Esophagus muscularis mucosa (tissue), 4 donors: ENCODE results near the gene MAPK4. TPM values are rescaled to one million over a fixed set of nuclear protein-coding genes. Genes with fewer than 3 reads are reported as not detected.
"Not testable (repeated sequence)": the region's sequence is repeated elsewhere in the genome, so short reads cannot be mapped to it uniquely, and the experiment has no call there.

ENCODE experiments used
- DNase-seq: peaks from one replicate; pipeline ENCODE4 v3.0.0-alpha.2; 2017; ENCODE audit errors: extremely low spot score
- H3K27ac ChIP-seq, 4 donors: fragments of 200-600 bp; sonication (generic); replicated peaks in 1 of 4; 1 replicate in 3 of 4; 2 replicates in 1 of 4; pipeline ENCODE4 v1.5.1; 2016 to 2019; ENCODE audit warnings: mild to moderate bottlenecking in 1 of 4
- H3K27me3 ChIP-seq, 4 donors: fragments of 200-600 bp; sonication (generic); one replicate each; pipeline versions ENCODE4 v1.5.1 to v1.6.0; 2016 to 2019
- H3K36me3 ChIP-seq, 4 donors: fragments of 200-600 bp; sonication (generic); one replicate each; pipeline ENCODE4 v1.5.1; 2016 to 2019
- H3K4me1 ChIP-seq, 4 donors: fragments of 200-600 bp; sonication (generic); one replicate each; pipeline ENCODE4 v1.5.1; 2016 to 2019
- H3K4me3 ChIP-seq, 4 donors: fragments of 200-600 bp; sonication (generic); 1 replicate in 2 of 4; 2 replicates in 2 of 4; pipeline ENCODE4 v1.5.1; 2016 to 2019; ENCODE audit warnings: mild to moderate bottlenecking in 4 of 4, moderate library complexity in 1 of 4
- H3K9me3 ChIP-seq, 4 donors: fragments of 200-600 bp; sonication (generic); 1 replicate in 3 of 4; 2 replicates in 1 of 4; pipeline ENCODE4 v1.5.1; 2016 to 2019
- CTCF ChIP-seq, 3 experiments: fragments of 200-600 bp in 2 of 3; fragments of 450-650 bp in 1 of 3; sonication (generic) in 2 of 3; IDR thresholded peaks; one replicate each; pipeline ENCODE4 v1.5.1; 2017 to 2019; ENCODE audit warnings: antibody characterized with exemption in 3 of 3, mild to moderate bottlenecking in 2 of 3, moderate library complexity in 1 of 3
- EP300 ChIP-seq: sonication (generic); formaldehyde crosslinking; IDR thresholded peaks from one replicate; pipeline ENCODE4 v1.6.1; 2017; ENCODE audit warnings: antibody characterized with exemption
- POLR2A ChIP-seq: fragments of 450-650 bp; IDR thresholded peaks from one replicate; pipeline ENCODE4 v1.6.1; 2017; ENCODE audit warnings: antibody characterized with exemption, moderate library complexity, mild to moderate bottlenecking, low read depth
- POLR2AphosphoS5 ChIP-seq, 2 donors: sonication (generic); formaldehyde crosslinking; IDR thresholded peaks; one replicate each; pipeline ENCODE4 v1.6.1; 2017; ENCODE audit warnings: antibody characterized with exemption in 2 of 2
- WGBS: methylation state at CpG from one replicate; pipeline ENCODE4 v1.1.5; 2018; 5-methylcytosine and 5-hydroxymethylcytosine counted together
- intact Hi-C: fragments of 100-400 bp; cut with DNase I; formaldehyde crosslinking; loops from one replicate; pipeline ENCODE4 v1.15.1; 2023
- total RNA-seq, 4 donors: library from RNA; depleted of rRNA; stranded (reverse); fragments of >200 nt; gene quantifications; one replicate each; pipeline versions ENCODE4 v1.1.0 to v1.2.1, GENCODE V29; 2016

The MAPK4 gene
- total RNA-seq, result 10 to 100 TPM in 2 of 4 donors, 1 to 10 TPM in 2; 6.2 to 14.5 (median 9.6) TPM

- Histone ChIP-seq H3K9me3 (peaks cover 0 to 14% (median 10%) of the 10 kb centered on the region in 4 donors), H3K4me3 (peak within 1 kb of the TSS; percentile 67 to 82 (median 74)), H3K27me3 (peaks cover 0 to 24% (median 0%) of the 10 kb centered on the region in 4 donors), H3K27ac (peak within 1 kb of the TSS; percentile 80 to 87 (median 84)), H3K36me3 (no peaks in the 10 kb centered on the region), H3K4me1 (peaks cover 9 to 36% (median 31%) of the 10 kb centered on the region in 4 donors)
- WGBS, result 0% methylated on average over 2 of the region's 109 CpGs
- no peak for DNase-seq
- TF ChIP-seq EP300 (no peak), CTCF (IDR thresholded peaks at IDR 0.05) (no peak), POLR2AphosphoS5 (IDR thresholded peaks at IDR 0.05) (no peak), POLR2A (no peak)
- intact Hi-C loops, result loop anchor here (5.0 kb wide), 2 partner anchors 102 to 222 kb away; no protein-coding TSS in a partner anchor
Observed at GRCh38 chr18:50559752-50560680, at the start of gene MAPK4. Gene MAPK4, plus strand, starts transcription at chr18:50560087. Its CDS starts 103,872 bp downstream, at chr18:50663959.

- H3K4me3 ChIP-seq, H3K9me3 ChIP-seq, intact Hi-C loops, H3K36me3 ChIP-seq, H3K27me3 ChIP-seq, DNase-seq, H3K27ac ChIP-seq, H3K4me1 ChIP-seq: not testable (repeated sequence)
- 76% methylated on average over 5 of the region's 5 CpGs for WGBS
Observed at GRCh38 chr18:50517277-50517676, 42.6 kb upstream of the MAPK4 start.

GRCh38 chr18:50518787-50519546 is 40.9 kb upstream of the MAPK4 start:
- Histone ChIP-seq H3K4me1 (no peaks in the 10 kb centered on the region), H3K4me3 (no peak overlapping the region), H3K36me3 (no peaks in the 10 kb centered on the region), H3K9me3 (no peaks in the 10 kb centered on the region), H3K27me3 (no peaks in the 10 kb centered on the region), H3K27ac (no peak overlapping the region)
- no peak for DNase-seq
- 89% methylated on average over 4 of the region's 4 CpGs for WGBS
- intact Hi-C loops, result no loop called here
- TF ChIP-seq EP300 (no peak), CTCF (IDR thresholded peaks at IDR 0.05) (no peak), POLR2A (no peak), POLR2AphosphoS5 (IDR thresholded peaks at IDR 0.05) (no peak)

- no peaks in the 10 kb centered on the region for H3K4me1 ChIP-seq
- no peak for TF ChIP-seq CTCF (IDR thresholded peaks at IDR 0.05)
- H3K36me3 ChIP-seq, result no peaks in the 10 kb centered on the region
- 87% methylated on average over 6 of the region's 6 CpGs for WGBS
- intact Hi-C loops, result no loop called here
- H3K27ac ChIP-seq, result no peak overlapping the region
- no peak for DNase-seq
- H3K27me3 ChIP-seq, result peaks cover 0 to 6% (median 0%) of the 10 kb centered on the region in 4 donors
- H3K9me3 ChIP-seq, result no peaks in the 10 kb centered on the region
- H3K4me3 ChIP-seq, result no peak overlapping the region
Observed at GRCh38 chr18:50523165-50523564, 36.7 kb upstream of the MAPK4 start.

GRCh38 chr18:50527636-50528307 is 32.1 kb upstream of the MAPK4 start:
- intact Hi-C loops, result no loop called here
- no peaks in the 10 kb centered on the region for H3K36me3 ChIP-seq
- no peak overlapping the region for H3K27ac ChIP-seq
- peaks cover 0 to 5% (median 3%) of the 10 kb centered on the region in 4 donors for H3K9me3 ChIP-seq
- H3K27me3 ChIP-seq, result peaks cover 0 to 13% (median 0%) of the 10 kb centered on the region in 4 donors
- no peak overlapping the region for H3K4me3 ChIP-seq
- no peak for DNase-seq
- 84% methylated on average over 3 of the region's 3 CpGs for WGBS
- no peaks in the 10 kb centered on the region for H3K4me1 ChIP-seq
- no peak for TF ChIP-seq EP300
- TF ChIP-seq POLR2AphosphoS5 (IDR thresholded peaks at IDR 0.05), result no peak
- no peak for TF ChIP-seq POLR2A
- TF ChIP-seq CTCF (IDR thresholded peaks at IDR 0.05), result no peak
